ENCODE data around the gene RHOT2.

The RHOT2 gene

DNA sequence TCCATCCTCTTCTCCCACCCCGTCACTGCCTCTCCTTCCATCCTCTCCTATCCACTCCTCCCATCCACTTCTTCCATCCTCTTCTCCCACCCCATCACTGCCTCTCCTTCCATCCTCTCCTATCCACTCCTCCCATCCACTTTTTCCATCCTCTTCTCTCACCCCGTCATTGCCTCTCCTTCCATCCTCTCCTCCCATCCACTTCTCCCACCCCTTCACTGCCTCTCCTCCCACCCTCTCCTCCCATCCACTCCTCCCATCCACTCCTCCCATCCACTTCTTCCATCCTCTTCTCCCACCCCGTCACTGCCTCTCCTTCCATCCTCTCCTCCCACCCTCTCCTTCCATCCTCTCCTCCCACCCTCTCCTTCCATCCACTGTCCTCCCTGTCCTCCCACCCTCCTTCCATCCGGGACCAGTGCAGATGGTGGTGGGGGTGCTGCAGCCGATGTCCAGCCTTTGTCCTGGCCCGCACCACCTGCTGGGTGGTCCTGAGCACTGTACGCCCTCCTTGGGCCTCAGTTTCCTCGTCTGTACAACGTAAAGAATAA is 36.0 kb upstream of the RHOT2 start:
- Histone ChIP-seq H3K27ac (no peak overlapping the region), H3K4me1 (ENCODE audit: control insufficient read depth in 1 of 2, insufficient read depth in 1 of 2, low read depth in 1 of 2, low read length in 1 of 2) (peaks cover 7 to 15% of the 10 kb centered on the region in 2 experiments), H3K27me3 (peaks cover 25% of the 10 kb centered on the region), H3K4me3 (ENCODE audit: low read depth in 1 of 2, low read length in 1 of 2) (no peak overlapping the region), H3K9me3 (no peaks in the 10 kb centered on the region), H3K36me3 (peaks cover 36% of the 10 kb centered on the region)
- TF ChIP-seq CTCF (IDR thresholded peaks at IDR 0.05) = no peak

DNA sequence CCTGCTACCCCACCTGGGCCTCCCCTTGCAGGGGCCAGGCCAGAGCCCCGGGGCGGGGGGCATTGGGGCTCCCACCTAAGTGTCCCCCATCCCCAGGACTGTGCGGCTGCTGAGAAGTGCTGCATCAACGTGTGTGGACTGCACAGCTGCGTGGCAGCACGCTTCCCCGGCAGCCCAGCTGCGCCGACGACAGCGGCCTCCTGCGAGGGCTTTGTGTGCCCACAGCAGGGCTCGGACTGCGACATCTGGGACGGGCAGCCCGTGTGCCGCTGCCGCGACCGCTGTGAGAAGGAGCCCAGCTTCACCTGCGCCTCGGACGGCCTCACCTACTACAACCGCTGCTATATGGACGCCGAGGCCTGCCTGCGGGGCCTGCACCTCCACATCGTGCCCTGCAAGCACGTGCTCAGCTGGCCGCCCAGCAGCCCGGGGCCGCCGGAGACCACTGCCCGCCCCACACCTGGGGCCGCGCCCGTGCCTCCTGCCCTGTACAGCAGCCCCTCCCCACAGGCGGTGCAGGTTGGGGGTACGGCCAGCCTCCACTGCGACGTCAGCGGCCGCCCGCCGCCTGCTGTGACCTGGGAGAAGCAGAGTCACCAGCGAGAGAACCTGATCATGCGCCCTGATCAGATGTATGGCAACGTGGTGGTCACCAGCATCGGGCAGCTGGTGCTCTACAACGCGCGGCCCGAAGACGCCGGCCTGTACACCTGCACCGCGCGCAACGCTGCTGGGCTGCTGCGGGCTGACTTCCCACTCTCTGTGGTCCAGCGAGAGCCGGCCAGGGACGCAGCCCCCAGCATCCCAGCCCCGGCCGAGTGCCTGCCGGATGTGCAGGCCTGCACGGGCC is 35.2 kb upstream of the RHOT2 start:
- TF ChIP-seq CTCF (IDR thresholded peaks at IDR 0.05) = no peak
- Histone ChIP-seq H3K4me3 (ENCODE audit: low read depth in 1 of 2, low read length in 1 of 2) (no peak overlapping the region), H3K4me1 (ENCODE audit: control insufficient read depth in 1 of 2, insufficient read depth in 1 of 2, low read depth in 1 of 2, low read length in 1 of 2) (peaks cover 13 to 23% of the 10 kb centered on the region in 2 experiments), H3K9me3 (no peaks in the 10 kb centered on the region), H3K27ac (no peak overlapping the region), H3K27me3 (peaks cover 25% of the 10 kb centered on the region), H3K36me3 (peaks cover 28% of the 10 kb centered on the region)

DNA sequence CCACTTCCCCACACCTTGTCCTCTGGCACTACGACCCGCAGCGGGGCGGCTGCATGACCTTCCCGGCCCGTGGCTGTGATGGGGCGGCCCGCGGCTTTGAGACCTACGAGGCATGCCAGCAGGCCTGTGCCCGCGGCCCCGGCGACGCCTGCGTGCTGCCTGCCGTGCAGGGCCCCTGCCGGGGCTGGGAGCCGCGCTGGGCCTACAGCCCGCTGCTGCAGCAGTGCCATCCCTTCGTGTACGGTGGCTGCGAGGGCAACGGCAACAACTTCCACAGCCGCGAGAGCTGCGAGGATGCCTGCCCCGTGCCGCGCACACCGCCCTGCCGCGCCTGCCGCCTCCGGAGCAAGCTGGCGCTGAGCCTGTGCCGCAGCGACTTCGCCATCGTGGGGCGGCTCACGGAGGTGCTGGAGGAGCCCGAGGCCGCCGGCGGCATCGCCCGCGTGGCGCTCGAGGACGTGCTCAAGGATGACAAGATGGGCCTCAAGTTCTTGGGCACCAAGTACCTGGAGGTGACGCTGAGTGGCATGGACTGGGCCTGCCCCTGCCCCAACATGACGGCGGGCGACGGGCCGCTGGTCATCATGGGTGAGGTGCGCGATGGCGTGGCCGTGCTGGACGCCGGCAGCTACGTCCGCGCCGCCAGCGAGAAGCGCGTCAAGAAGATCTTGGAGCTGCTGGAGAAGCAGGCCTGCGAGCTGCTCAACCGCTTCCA is 34.4 kb upstream of the RHOT2 start:
- Histone ChIP-seq H3K4me1 (ENCODE audit: control insufficient read depth in 1 of 2, insufficient read depth in 1 of 2, low read depth in 1 of 2, low read length in 1 of 2) (peaks cover 14 to 24% of the 10 kb centered on the region in 2 experiments), H3K27me3 (peaks cover 25% of the 10 kb centered on the region), H3K4me3 (ENCODE audit: low read depth in 1 of 2, low read length in 1 of 2) (no peak overlapping the region), H3K27ac (no peak overlapping the region), H3K36me3 (peaks cover 20% of the 10 kb centered on the region), H3K9me3 (no peaks in the 10 kb centered on the region)
- no peak for TF ChIP-seq CTCF (IDR thresholded peaks at IDR 0.05)

DNA sequence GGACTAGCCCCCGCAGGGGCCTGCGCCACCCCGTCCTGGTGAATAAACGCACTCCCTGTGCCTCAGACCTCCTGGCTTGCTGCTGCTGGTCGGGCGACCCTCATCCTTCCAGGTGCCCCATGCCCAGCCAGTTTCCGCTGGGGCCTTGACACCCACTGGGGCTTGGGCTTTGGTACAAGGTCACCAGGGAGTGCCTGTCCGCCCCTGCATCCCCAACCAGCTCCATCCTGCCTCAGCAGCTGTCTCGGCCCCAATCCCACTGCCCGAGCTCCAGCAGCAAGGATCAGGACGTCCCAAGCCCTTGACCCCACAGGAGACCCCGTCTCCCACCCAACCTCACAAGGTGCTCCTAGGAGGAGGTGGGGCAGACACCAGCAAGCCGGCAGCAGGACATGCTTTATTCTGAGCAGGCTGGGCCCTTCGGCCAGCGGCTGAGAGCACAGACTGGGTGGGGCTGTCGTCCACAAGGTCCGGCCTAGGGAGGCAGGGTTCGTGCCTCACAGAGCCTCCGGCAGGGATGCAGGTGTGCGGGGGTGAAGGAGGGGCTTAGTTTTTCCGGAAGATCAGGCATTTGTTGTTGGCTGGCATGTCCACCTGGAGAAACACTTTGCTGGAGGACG is 33.8 kb upstream of the RHOT2 start:
- no peaks in the 10 kb centered on the region for H3K9me3 ChIP-seq
- H3K36me3 ChIP-seq = peaks cover 13% of the 10 kb centered on the region
- H3K27me3 ChIP-seq = peaks cover 25% of the 10 kb centered on the region
- no peak overlapping the region for H3K27ac ChIP-seq
- no peak for TF ChIP-seq CTCF (IDR thresholded peaks at IDR 0.05)
- H3K4me1 ChIP-seq (ENCODE audit: control insufficient read depth in 1 of 2, insufficient read depth in 1 of 2, low read depth in 1 of 2, low read length in 1 of 2) = peaks cover 14 to 24% of the 10 kb centered on the region in 2 experiments
- no peak overlapping the region for H3K4me3 ChIP-seq (ENCODE audit: low read depth in 1 of 2, low read length in 1 of 2)

- Histone ChIP-seq H3K4me3 (ENCODE audit: low read depth in 1 of 2, low read length in 1 of 2) (no peak overlapping the region), H3K27me3 (peaks cover 24% of the 10 kb centered on the region), H3K27ac (no peak overlapping the region), H3K4me1 (ENCODE audit: control insufficient read depth in 1 of 2, insufficient read depth in 1 of 2, low read depth in 1 of 2, low read length in 1 of 2) (peaks cover 14 to 24% of the 10 kb centered on the region in 2 experiments), H3K9me3 (no peaks in the 10 kb centered on the region), H3K36me3 (peaks cover 8% of the 10 kb centered on the region)
- no peak for TF ChIP-seq CTCF (IDR thresholded peaks at IDR 0.05)
Observed at GRCh38 chr16:634996-635395, 32.9 kb upstream of the RHOT2 start.
